Measurements from ENCODE around the gene NLRP3. TPM values are rescaled to one million over a fixed set of nuclear protein-coding genes. Genes with fewer than 3 reads are reported as not detected.

The NLRP3 gene
- total RNA-seq, 4 donors from 2014 or later: 0.26 to 2.8 (median 0.86) TPM

- Histone ChIP-seq H3K27me3 (no peaks in the 10 kb centered on the region), H3K36me3 (no peaks in the 10 kb centered on the region), H3K4me1 (no peaks in the 10 kb centered on the region), H3K27ac (no peak overlapping the region), H3K9me3 (no peaks in the 10 kb centered on the region), H3K4me3 (no peak overlapping the region)
- TF ChIP-seq POLR2A (IDR thresholded peaks at IDR 0.05): no peak
- TF ChIP-seq CTCF (IDR thresholded peaks at IDR 0.05): no peak
- intact Hi-C loops (cut with DNase I; ENCODE audit: low total_unique reads): no loop called here
- no peak for DNase-seq
Measured at GRCh38 chr1:247408100-247408499, 7.9 kb upstream of the NLRP3 start.

GRCh38 chr1:247409869-247410544 lies 6.0 kb upstream of the NLRP3 start:
- intact Hi-C loops (cut with DNase I; ENCODE audit: low total_unique reads): no loop called here
- Histone ChIP-seq H3K4me1 (no peaks in the 10 kb centered on the region), H3K36me3 (no peaks in the 10 kb centered on the region), H3K4me3 (no peak overlapping the region), H3K27me3 (no peaks in the 10 kb centered on the region), H3K9me3 (no peaks in the 10 kb centered on the region), H3K27ac (no peak overlapping the region)
- no peak for DNase-seq
- TF ChIP-seq CTCF (IDR thresholded peaks at IDR 0.05) (no peak), POLR2A (IDR thresholded peaks at IDR 0.05) (no peak)

- Histone ChIP-seq H3K36me3 (no peaks in the 10 kb centered on the region), H3K9me3 (no peaks in the 10 kb centered on the region), H3K4me3 (no peak overlapping the region), H3K4me1 (no peaks in the 10 kb centered on the region), H3K27ac (no peak overlapping the region), H3K27me3 (no peaks in the 10 kb centered on the region)
- intact Hi-C loops (cut with DNase I; ENCODE audit: low total_unique reads): no loop called here
- DNase-seq: no peak
- no peak for TF ChIP-seq CTCF (IDR thresholded peaks at IDR 0.05)
- TF ChIP-seq POLR2A (IDR thresholded peaks at IDR 0.05): no peak
Measured at GRCh38 chr1:247411621-247412327, 4.2 kb upstream of the NLRP3 start.

GRCh38 chr1:247417831-247418230 lies 1.9 kb downstream of the NLRP3 start:
- Histone ChIP-seq H3K36me3 (no peaks in the 10 kb centered on the region), H3K4me1 (no peaks in the 10 kb centered on the region), H3K9me3 (no peaks in the 10 kb centered on the region), H3K27me3 (no peaks in the 10 kb centered on the region), H3K27ac (no peak overlapping the region), H3K4me3 (no peak overlapping the region)
- intact Hi-C loops (cut with DNase I; ENCODE audit: low total_unique reads): no loop called here
- DNase-seq: no peak
- TF ChIP-seq POLR2A (IDR thresholded peaks at IDR 0.05): no peak
- TF ChIP-seq CTCF (IDR thresholded peaks at IDR 0.05): no peak

- no peak overlapping the region for H3K4me3 ChIP-seq
- H3K9me3 ChIP-seq: no peaks in the 10 kb centered on the region
- H3K27ac ChIP-seq: no peak overlapping the region
- intact Hi-C loops (cut with DNase I; ENCODE audit: low total_unique reads): no loop called here
- no peaks in the 10 kb centered on the region for H3K27me3 ChIP-seq
- DNase-seq: no peak
- no peaks in the 10 kb centered on the region for H3K36me3 ChIP-seq
- H3K4me1 ChIP-seq: no peaks in the 10 kb centered on the region
- no peak for TF ChIP-seq POLR2A (IDR thresholded peaks at IDR 0.05)
- no peak for TF ChIP-seq CTCF (IDR thresholded peaks at IDR 0.05)
Measured at GRCh38 chr1:247419336-247419735, 3.4 kb downstream of the NLRP3 start.

All from uterus (tissue), 4 donors.